GM18951 (cell line): ENCODE results near the gene CHAD.

ENCODE experiments used
- POLR2A ChIP-seq: IDR thresholded peaks from 4 replicates; pipeline ENCODE4 v1.6.1; 2011; ENCODE audit warnings: mild to moderate bottlenecking; ENCODE audit not compliant: insufficient read length, insufficient read depth; ENCODE audit errors: extremely low read depth
- in situ Hi-C: fragments of 300-500 bp; cut with MboI; formaldehyde crosslinking; loops from one replicate; pipeline ENCODE4 v1.12.0; 2022; ENCODE audit warnings: low sequenced_read_pairs, mixed read lengths, inconsistent platforms; ENCODE audit not compliant: unreplicated experiment

Gene CHAD

DNA sequence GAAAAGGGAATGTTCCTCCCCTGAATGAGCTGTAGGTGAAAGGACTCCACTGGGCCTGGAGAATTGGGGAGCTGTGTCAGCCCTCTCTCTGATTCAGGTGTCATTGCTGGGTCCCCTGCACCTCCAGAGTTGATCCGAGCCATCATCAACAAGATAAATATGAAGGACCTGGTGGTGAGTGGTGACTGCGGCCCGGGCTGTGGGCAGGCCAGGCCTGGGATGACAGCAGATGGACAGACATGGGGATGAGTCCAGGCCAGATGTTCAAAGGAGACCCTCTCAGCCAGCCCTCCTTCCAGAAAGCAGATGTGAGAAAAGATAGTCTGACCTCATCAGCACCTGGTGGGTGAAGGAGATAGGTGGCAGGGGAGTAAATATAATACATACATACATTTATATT is 4.6 kb downstream of the CHAD start:
- in situ Hi-C loops: no loop called here
- no peak for TF ChIP-seq POLR2A

DNA sequence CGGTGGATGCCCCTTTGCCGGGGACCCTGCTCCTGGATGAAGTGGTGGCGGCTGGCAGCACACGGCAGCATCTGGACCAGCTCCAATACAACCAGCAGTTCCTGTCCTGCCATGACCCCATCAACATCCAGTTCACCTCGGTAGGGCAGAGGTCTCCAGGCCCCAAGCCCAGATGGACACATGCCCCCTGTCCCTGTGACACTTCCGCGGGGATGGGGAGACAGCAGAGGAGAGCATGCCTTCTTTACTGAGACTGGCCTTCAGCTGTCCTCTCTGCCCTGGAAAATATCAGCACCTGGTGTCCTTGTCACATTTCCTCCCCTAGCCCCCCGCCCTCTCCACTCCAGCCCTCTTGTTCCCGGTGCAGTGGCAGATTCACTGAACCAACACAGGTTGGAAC is 6.2 kb downstream of the CHAD start:
- TF ChIP-seq POLR2A: no peak
- in situ Hi-C loops: no loop called here

DNA sequence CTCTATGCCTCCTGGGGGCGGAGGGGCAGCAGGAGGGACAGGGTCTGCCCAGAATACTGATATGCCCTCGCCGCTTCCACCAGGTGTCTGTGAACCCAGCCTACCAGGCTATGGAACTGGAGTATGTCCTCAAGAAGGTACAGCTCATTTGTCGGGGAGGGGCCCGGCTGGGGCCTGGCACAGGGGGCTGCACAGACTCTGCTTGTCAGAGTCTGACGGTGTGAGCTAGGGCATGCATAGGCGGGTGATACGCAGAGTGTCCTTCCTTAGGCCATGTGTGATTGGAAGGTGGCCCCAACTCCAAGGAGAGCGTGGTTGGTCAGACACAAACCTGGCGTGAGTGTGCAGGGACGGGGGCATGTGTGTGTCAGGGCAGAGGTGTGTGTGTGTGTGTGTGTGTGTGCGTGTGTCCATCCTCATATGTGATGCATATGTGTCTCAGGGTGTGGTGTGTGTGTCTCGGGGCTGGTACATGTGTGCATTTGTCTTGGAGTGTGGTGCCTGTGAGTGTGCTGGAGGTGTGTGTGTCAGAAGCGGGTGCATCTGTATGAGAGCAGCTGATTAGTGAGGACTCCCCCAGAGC is 7.0 kb downstream of the CHAD start:
- in situ Hi-C loops: no loop called here

DNA sequence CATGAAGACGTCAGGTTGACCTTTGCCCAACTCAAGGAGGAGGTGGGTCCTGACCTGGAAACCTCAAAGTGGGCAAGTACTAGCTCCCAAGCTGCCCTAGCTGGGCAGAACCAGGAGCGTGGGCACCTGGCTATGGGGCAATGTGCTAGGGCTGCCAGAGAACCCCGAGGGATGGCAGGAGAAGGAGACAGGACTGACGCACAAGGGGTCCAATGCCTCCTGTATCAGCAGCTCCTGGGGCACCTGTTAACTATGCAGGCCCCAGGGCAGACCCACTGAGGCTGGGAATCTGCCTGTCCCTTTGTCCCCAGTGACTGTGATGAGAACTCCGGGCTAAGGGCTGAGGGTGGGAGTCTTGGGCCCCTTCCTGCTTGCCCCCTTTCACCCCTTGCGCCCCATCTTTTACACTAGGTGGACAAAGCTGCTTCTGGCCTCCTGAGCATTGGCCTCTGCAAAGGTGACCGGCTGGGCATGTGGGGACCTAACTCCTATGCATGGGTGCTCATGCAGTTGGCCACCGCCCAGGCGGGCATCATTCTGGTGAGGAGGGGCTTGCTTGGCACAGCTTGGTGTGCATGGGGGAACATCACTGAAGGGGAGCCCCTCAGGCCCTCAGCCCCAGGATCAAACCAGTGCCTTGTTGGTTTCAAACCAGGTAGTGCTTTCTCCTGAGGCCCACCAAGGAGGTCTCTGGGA is 7.7 kb downstream of the CHAD start:
- no peak for TF ChIP-seq POLR2A
- in situ Hi-C loops: no loop called here

More for the DNA sequence above, 7.0 kb downstream of the CHAD start:
- TF ChIP-seq POLR2A: no peak

DNA sequence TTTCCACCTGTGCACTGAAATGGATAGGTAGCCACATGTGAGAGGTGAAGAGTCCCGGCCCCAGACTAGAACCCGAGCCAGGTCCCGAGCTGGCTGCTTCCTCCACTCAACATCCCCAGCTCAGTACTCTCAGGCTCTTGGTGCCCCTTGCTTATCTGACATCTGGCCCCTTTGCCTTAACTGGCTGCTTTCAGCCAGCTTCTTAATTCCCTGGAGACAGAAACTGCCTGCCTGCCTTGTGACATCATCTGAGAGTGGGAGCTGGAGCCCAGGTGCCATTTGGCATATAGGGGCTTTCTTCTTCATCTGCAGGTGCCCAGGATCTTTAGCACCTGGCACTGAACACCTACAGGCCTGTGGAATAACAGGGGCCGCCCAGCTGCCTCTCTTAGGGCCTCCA is 8.9 kb downstream of the CHAD start:
- TF ChIP-seq POLR2A: no peak
- in situ Hi-C loops: no loop called here

DNA sequence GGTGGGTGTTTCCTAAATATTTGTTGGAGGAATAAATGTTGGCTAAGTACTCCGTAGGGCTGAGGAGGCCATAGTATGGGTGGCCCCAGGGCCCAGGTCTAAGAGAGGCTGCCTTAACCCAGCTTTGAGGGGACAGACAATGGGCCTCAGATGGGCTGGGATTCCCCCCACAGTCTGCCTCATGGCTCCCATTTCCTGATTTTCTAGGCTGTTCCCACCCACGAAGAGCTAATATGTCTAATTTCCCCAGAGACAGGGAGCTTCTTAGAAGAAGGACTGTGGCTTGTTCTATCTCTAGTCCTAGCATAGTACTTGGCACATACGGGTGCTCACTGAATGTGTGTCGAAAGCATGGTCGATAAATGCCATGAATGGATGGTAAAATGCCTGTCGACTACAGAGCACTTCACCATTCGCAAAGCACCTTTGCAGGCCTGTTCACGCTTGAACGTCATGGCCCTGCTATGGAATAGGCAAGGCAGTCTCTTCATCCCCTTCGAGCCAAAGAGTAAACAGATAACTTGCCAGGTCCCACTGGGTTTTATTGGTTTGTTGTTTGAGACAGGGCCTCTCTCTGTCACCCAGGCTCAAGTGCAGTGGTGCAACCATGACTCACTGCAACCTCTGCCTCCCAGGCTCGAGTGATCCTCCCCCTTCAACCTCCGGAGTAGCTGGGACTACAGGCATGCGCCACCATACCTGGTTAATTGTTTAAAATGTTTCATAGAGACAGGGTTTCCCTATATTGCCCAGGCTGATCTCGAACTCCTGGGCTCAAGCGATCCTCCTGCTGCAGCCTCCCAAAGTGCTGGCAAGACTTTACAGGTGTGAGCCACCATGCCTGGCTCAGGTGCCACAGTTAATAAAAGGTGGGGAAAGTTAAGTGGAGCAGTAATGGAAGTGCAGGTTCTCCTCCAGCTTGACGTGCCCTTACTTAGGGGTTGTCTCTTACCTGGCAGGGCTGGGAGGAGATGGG is 9.7 kb downstream of the CHAD start:
- in situ Hi-C loops: no loop called here
- TF ChIP-seq POLR2A: no peak

DNA sequence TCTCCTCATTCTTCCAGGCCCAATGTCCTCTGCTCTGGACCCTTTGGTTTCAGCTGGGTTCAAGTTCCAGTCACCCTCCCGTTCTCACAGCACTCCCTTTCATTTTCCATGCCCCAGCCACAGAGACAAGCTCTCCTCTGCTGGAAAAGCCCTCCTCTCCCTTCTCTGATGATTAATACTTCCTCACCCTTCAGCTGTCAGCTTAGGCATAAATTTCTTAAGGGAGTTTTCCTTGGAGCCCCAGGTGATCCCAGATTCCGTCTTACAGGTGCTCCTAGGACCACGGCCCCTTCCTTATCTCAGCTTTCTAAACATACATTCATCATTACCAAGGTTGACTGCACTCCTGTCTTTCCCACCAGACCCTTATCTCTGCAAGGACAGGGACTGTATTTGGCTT is 10.4 kb downstream of the CHAD start:
- in situ Hi-C loops: no loop called here
- TF ChIP-seq POLR2A: no peak

DNA sequence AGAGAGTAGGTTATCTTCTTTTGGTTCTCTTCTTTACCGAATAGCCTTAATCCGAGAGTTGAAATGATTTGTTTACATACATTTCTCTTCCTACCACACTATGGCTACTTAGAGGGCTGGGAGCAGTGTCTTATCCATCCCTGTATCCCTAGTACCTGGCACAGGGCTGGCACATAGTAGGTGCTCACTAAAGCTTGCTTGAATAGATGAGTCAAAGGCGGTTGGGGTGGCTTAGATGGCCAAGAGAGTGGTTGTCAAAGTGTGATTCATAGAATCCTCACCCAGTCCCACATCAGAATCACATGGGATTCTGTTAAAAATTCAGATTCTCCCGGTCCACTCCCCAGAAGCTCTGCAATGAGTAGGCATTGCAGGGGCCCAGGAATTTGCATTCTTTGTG is 11.1 kb downstream of the CHAD start:
- no peak for TF ChIP-seq POLR2A
- in situ Hi-C loops: no loop called here

DNA sequence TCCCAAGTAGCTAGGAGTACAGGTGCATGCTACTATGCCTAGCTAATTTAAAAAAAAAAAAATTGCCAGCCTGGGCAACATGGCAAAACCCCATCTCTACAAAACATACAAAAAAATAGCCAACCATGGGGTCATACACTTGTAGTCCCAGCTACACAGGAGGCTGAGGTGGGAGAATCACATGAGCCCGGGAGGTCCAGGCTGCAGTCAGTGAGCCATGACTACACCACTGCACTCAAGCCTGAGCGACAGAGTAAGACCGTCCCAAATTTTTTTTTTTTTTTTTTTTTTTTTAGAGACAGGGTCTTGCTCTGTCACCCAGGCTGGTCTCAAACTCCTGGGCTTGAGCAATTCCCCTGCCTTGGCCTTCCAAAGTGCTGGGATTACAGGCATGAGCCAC is 14.8 kb downstream of the CHAD start:
- no peak for TF ChIP-seq POLR2A
- in situ Hi-C loops: no loop called here

DNA sequence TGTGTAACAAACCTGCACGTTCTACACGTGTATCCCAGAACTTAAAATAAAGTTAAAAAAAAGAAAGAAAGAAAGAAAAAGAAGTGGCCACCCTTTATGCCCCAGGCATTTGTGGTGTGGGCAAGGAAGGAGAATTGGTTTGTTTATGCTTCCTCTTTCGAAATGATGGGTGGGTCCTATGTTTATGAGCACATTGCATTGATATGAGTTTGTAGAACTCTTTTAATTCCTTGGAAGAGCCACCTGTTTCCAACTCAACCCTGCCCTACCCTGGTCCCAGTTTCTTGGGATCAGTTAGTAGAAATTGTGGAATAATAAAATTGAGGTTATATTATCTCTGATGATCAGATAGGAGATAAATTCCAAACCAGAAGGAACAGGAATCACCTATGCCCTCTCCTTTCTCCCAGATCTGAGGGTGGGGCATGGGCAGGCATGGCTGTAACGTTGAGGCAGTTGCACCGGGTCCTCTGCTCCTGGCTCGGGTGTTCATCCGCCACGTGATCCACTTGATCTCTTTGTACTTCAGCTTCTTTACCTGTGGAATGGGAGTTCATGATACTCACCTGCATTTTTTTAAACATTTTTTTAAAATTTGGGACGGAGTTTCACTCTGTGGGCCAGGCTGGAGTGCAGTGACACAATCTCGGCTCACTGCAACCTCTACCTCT is 15.9 kb downstream of the CHAD start:
- in situ Hi-C loops: no loop called here

DNA sequence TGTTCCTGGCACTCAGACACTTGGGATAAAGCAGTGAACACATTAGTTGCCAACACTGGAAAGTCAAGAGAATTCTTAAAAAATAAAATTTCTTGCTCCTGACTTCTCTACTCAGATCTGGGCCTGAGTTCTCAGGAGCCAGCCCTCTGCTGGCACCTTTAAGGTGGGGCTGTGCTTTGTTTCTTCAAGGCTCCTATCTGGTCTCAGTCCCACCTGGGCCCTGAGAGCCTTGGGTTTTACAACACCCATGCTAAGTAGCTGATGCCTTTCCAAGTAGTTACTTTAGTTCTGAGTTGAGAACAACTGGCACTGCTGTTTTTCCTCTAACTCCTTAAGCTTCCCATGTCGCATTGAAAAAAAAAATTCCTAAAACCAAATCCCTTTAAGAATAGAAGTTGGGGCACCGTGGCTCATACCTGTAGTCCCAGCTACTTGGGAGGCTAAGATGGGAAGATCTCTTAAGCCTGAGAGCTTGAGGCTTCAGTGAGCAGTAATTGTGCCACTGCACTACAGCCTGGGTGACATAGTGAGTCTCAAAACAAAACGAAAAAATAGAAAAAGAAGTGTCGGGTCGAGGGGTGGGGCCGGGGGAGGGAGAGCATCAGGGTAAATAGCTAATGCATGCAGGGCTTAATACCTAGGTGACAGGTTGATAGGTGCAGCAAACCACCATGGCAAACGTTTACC is 16.6 kb downstream of the CHAD start:
- in situ Hi-C loops: no loop called here
- no peak for TF ChIP-seq POLR2A

More for the DNA sequence above, 15.9 kb downstream of the CHAD start:
- TF ChIP-seq POLR2A: no peak

DNA sequence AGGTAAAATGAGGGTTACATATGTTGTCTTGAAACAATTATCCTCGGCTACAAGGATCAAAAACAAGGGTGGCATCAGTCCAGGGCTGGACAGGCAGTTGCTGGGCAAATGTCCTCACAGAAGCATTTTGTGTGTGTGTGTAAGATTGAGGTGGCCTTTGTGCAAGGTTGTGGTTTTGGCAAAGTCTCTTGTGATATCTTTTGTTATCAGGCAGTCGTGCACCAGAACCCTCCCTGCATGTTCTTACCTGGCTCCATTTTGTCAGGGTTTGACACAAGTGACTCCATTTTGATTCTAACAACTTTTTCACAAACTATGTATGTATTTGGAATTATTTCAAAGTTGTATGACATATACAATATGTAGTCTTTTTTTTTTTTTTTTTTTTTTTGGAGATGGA is 20.0 kb downstream of the CHAD start:
- in situ Hi-C loops: no loop called here
- TF ChIP-seq POLR2A: no peak

DNA sequence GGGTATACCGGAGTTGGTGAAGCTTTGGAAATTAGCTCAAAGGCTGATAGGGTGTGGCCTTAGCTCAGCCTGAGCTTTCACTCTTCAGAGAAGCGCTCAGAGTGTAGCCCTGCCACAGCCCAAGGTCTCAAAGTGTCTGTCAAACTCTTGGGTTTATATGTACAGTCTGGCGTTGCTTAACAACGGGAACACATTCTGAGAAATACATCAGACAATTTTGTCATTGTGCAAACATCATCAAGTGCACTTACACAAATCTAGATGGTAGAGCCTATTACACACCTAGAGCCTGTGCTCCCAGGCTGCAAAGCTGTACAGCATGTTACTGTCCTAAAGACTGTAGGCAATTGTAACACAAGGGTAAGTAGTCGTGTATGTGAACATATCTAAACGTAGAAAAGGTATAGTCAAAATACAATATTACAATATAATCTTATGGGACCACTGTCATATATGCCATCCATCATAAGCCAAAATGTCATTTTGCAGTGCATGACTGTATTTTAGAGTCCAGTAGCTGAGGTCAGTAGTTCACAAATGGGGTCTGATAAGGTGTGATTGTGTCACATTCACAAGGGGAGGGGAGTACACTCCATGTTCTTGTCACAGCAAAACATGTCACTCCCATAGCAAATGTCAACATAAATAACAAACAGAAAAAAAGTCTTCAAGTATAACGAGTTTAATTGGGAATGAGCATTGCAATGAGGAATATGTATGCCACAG is 20.6 kb downstream of the CHAD start:
- no peak for TF ChIP-seq POLR2A
- in situ Hi-C loops: no loop called here
